Measurements from ENCODE around the gene CUL1. TPM values are rescaled to one million over a fixed set of nuclear protein-coding genes. Genes with fewer than 3 reads are reported as not detected.

CUL1 gene
- total RNA-seq, 2 donors from 2014 or later: 35.0 to 42.1 TPM

DNA sequence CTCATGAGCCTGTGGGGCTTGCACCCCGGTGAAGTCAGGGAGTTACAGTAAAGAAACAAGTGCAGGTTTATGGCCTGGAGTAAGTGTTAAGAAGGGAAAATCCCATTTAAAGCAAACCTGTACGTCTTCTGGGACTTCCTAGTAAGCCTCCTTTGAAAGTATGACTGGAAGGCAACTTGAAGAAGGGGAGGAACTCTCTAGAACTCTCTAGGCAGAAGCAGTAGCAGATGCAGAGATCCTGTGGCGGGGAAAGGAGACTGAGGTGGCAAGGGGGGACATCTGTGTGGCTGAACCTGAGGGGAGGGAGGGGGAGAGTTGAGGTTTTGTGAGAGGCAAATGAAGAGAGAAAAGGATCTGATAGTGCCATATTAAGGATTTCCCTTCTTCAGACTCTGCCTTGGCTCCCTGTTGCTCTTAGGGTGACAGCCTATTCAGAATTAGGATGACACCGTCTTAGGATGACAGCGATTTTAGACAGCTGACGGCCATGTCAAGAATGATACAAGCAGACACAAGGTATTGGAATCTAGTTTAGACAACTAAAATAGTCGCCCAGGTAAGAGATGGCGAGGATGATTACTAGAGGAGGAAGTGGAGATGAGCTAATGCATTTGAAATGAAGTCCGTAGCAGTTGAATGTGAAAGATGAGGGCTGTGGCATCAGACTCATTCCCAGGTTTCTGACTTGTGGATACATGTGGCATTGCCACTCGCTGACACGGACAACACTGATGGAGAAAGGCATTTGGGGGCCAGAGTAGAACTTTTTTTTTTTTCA lies 29.0 kb downstream of the CUL1 start:
- Mint-ChIP-seq H3K27ac (peak overlapping the region; percentile 3), H3K9me3 (no peaks in the 10 kb centered on the region), H3K36me3 (ENCODE audit: low read depth) (peaks cover 25% of the 10 kb centered on the region), H3K27me3 (ENCODE audit: insufficient read depth) (no peaks in the 10 kb centered on the region), H3K4me1 (peaks cover 14% of the 10 kb centered on the region), H3K4me3 (no peak overlapping the region)
- Histone ChIP-seq H3K27ac (ENCODE audit: low read depth, low read length) (no peak overlapping the region), H3K9me3 (ENCODE audit: control insufficient read depth, low read length) (no peaks in the 10 kb centered on the region), H3K9ac (ENCODE audit: extremely low read depth, low read length, poor library complexity, severe bottlenecking) (no peak overlapping the region), H3K4me1 (ENCODE audit: control insufficient read depth, insufficient read depth, low read length) (no peaks in the 10 kb centered on the region), H3K36me3 (ENCODE audit: control insufficient read depth, insufficient read depth, low read length) (peaks cover 12% of the 10 kb centered on the region), H3K4me3 (ENCODE audit: low read length) (no peak overlapping the region), H3K27me3 (ENCODE audit: control insufficient read depth, insufficient read depth, low read length, poor library complexity, severe bottlenecking) (no peaks in the 10 kb centered on the region)
- 93 to 97% methylated on average over 10 to 11 of the region's 11 CpGs for WGBS, 2 experiments (ENCODE audit: insufficient coverage in 1 of 2, insufficient read length in 1 of 2)
- no peak for DNase-seq
- no peak for TF ChIP-seq CTCF (conservative IDR thresholded peaks at IDR 0.05)

- H3K4me3 ChIP-seq (ENCODE audit: low read length): no peak overlapping the region
- no peak overlapping the region for H3K27ac ChIP-seq (ENCODE audit: low read depth, low read length)
- Mint-ChIP-seq H3K4me1 (peaks cover 3% of the 10 kb centered on the region), H3K36me3 (ENCODE audit: low read depth) (peaks cover 31% of the 10 kb centered on the region), H3K4me3 (no peak overlapping the region), H3K27me3 (ENCODE audit: insufficient read depth) (no peaks in the 10 kb centered on the region), H3K27ac (no peak overlapping the region), H3K9me3 (no peaks in the 10 kb centered on the region)
- H3K9me3 ChIP-seq (ENCODE audit: control insufficient read depth, low read length): no peaks in the 10 kb centered on the region
- TF ChIP-seq CTCF (conservative IDR thresholded peaks at IDR 0.05): no peak
- DNase-seq: no peak
- H3K27me3 ChIP-seq (ENCODE audit: control insufficient read depth, insufficient read depth, low read length, poor library complexity, severe bottlenecking): no peaks in the 10 kb centered on the region
- no peaks in the 10 kb centered on the region for H3K4me1 ChIP-seq (ENCODE audit: control insufficient read depth, insufficient read depth, low read length)
- WGBS, 2 experiments (ENCODE audit: insufficient coverage in 1 of 2, insufficient read length in 1 of 2): 93 to 99% methylated on average over 9 to 12 of the region's 12 CpGs
- H3K36me3 ChIP-seq (ENCODE audit: control insufficient read depth, insufficient read depth, low read length): peaks cover 21% of the 10 kb centered on the region
- no peak overlapping the region for H3K9ac ChIP-seq (ENCODE audit: extremely low read depth, low read length, poor library complexity, severe bottlenecking)
These were observed 31.5 kb downstream of the CUL1 start for GRCh38 chr7:148729984-148730733.

DNA sequence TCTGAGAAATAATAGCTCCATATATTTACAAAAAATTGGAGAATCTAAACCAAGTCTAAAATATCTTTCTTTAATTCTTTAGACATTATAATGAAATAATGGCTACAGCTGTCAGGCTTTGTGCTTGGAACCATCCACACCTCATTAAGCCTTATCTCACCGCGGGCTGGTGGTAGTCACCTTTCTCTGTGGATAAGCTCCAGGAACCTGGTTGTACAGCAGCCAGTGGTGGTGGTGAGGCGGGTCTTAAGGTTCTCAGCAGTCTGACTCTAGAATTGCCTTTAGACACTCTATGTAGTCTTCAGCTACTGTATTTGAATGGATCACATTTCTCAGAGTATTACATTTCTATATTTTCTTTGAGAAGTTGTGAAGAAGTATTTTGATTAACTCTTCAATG lies 34.2 kb downstream of the CUL1 start:
- Histone ChIP-seq H3K4me1 (ENCODE audit: control insufficient read depth, insufficient read depth, low read length) (no peaks in the 10 kb centered on the region), H3K9me3 (ENCODE audit: control insufficient read depth, low read length) (no peaks in the 10 kb centered on the region), H3K9ac (ENCODE audit: extremely low read depth, low read length, poor library complexity, severe bottlenecking) (no peak overlapping the region), H3K36me3 (ENCODE audit: control insufficient read depth, insufficient read depth, low read length) (peaks cover 25% of the 10 kb centered on the region), H3K27me3 (ENCODE audit: control insufficient read depth, insufficient read depth, low read length, poor library complexity, severe bottlenecking) (no peaks in the 10 kb centered on the region), H3K4me3 (ENCODE audit: low read length) (no peak overlapping the region), H3K27ac (ENCODE audit: low read depth, low read length) (no peak overlapping the region)
- Mint-ChIP-seq H3K27me3 (ENCODE audit: insufficient read depth) (no peaks in the 10 kb centered on the region), H3K36me3 (ENCODE audit: low read depth) (peaks cover 44% of the 10 kb centered on the region), H3K4me3 (no peak overlapping the region), H3K4me1 (peaks cover 3% of the 10 kb centered on the region), H3K9me3 (no peaks in the 10 kb centered on the region), H3K27ac (no peak overlapping the region)
- TF ChIP-seq CTCF (conservative IDR thresholded peaks at IDR 0.05): no peak
- peak; percentile 68 for DNase-seq
- 90% methylated on average over 3 of the region's 3 CpGs; no CpG with 5 or more reads in 1 of the 2 experiments for WGBS, 2 experiments (ENCODE audit: insufficient coverage in 1 of 2, insufficient read length in 1 of 2)
